Endothelial cell of umbilical vein (primary cell): ENCODE results near the gene KSR1. TPM values are rescaled to one million over a fixed set of nuclear protein-coding genes. Genes with fewer than 3 reads are reported as not detected.

Experiments used
- BruUV-seq: library from RNA; stranded (reverse); fragments of 400-500 nt; replicated peaks from 2 replicates; lab custom pipeline; 2021; lab: Mats Ljungman, UMichigan
- CTCF ChIA-PET: fragments of 300-600, 350-600 bp; sonication (Branson Sonifier 250); formaldehyde crosslinking; loops from one replicate; lab custom pipeline; 2021; ENCODE audit warnings: antibody characterized with exemption, inconsistent platforms; lab: Charles Lee
- POLR2A ChIA-PET: fragments of 300-600, 350-600 bp; sonication (Branson Sonifier 250); formaldehyde crosslinking; loops from one replicate; lab custom pipeline; 2021; ENCODE audit warnings: antibody characterized with exemption, inconsistent platforms; lab: Charles Lee
- DNase-seq: peaks from one replicate; pipeline ENCODE4 v3.0.0-alpha.2; 2011; ENCODE audit warnings: low read depth, low spot score
- FAIRE-seq: peaks from 2 replicates; lab custom pipeline; 2011; peaks lifted over from hg19 to GRCh38; lab: Jason Lieb, UNC
- H2AFZ ChIP-seq: 2 replicates; pipeline ENCODE4 v1.6.0; 2012; ENCODE audit warnings: low read depth, low read length, control low read depth, inconsistent platforms
- H3K27ac ChIP-seq: 2 replicates; pipeline ENCODE4 v1.5.1; 2011; ENCODE audit warnings: low read depth, mild to moderate bottlenecking, control low read depth, low read length, moderate library complexity; ENCODE audit not compliant: insufficient read depth
- H3K27me3 ChIP-seq, 2 experiments: 2 replicates each; pipeline versions ENCODE4 v1.6.0 to v1.6.1; 2011; ENCODE audit warnings: low read length in 2 of 2, mixed read lengths in 1 of 2; ENCODE audit not compliant: control insufficient read depth in 2 of 2, insufficient read depth in 2 of 2
- H3K36me3 ChIP-seq, 2 experiments: 2 replicates in 1 of 2; 3 replicates in 1 of 2; pipeline ENCODE4 v1.5.1; 2011; ENCODE audit warnings: low read length in 2 of 2, mild to moderate bottlenecking in 1 of 2, moderate library complexity in 1 of 2; ENCODE audit not compliant: control insufficient read depth in 2 of 2, insufficient read depth in 2 of 2; ENCODE audit errors: extremely low read depth in 1 of 2
- H3K4me1 ChIP-seq: 3 replicates; pipeline ENCODE4 v1.5.1; 2011; ENCODE audit warnings: mild to moderate bottlenecking, low read length; ENCODE audit not compliant: control insufficient read depth, insufficient read depth; ENCODE audit errors: extremely low read depth
- H3K4me2 ChIP-seq: 2 replicates; pipeline ENCODE4 v1.6.1; 2011; ENCODE audit warnings: low read length, control low read depth, mixed read lengths; ENCODE audit not compliant: insufficient read depth
- H3K4me3 ChIP-seq, 3 experiments: fragments of 200-600 bp in 1 of 3; sonication (generic), shearing (Covaris generic) in 1 of 3; replicated peaks in 1 of 3; 2 replicates each; pipeline ENCODE4 v1.5.1; 2011 to 2016; ENCODE audit warnings: control low read depth in 3 of 3, low read length in 3 of 3, mild to moderate bottlenecking in 2 of 3, inconsistent platforms in 1 of 3, low read depth in 1 of 3, moderate library complexity in 1 of 3; ENCODE audit not compliant: insufficient read depth in 1 of 3
- H3K79me2 ChIP-seq: 2 replicates; pipeline ENCODE4 v1.6.0; 2012; ENCODE audit warnings: low read length, inconsistent platforms; ENCODE audit not compliant: control insufficient read depth, insufficient read depth
- H3K9ac ChIP-seq: replicated peaks from 2 replicates; pipeline ENCODE3; 2011; ENCODE audit warnings: low read length, control low read depth; ENCODE audit not compliant: insufficient read depth; ENCODE audit errors: extremely low read depth
- H3K9me1 ChIP-seq: replicated peaks from 3 replicates; pipeline ENCODE4 v1.6.0; 2011; ENCODE audit warnings: mild to moderate bottlenecking, low read length; ENCODE audit not compliant: control insufficient read depth, insufficient read depth; ENCODE audit errors: extremely low read depth
- H3K9me3 ChIP-seq: replicated peaks from 2 replicates; pipeline ENCODE4 v1.5.1; 2012; ENCODE audit warnings: low read length, inconsistent platforms; ENCODE audit not compliant: control insufficient read depth, insufficient read depth
- H4K20me1 ChIP-seq: replicated peaks from 2 replicates; pipeline ENCODE3; 2011; ENCODE audit warnings: mild to moderate bottlenecking, low read length; ENCODE audit not compliant: control insufficient read depth, insufficient read depth; ENCODE audit errors: extremely low read depth
- CTCF ChIP-seq, 2 donors: IDR thresholded peaks; 1 replicate in 1 of 2; 2 replicates in 1 of 2; pipeline ENCODE4 v1.5.1; 2011; ENCODE audit warnings: low read length in 2 of 2, mild to moderate bottlenecking in 2 of 2, moderate library complexity in 2 of 2, control low read depth in 1 of 2, inconsistent platforms in 1 of 2, low read depth in 1 of 2; ENCODE audit not compliant: insufficient read depth in 1 of 2; ENCODE audit errors: extremely low read depth in 1 of 2
- EZH2 ChIP-seq: IDR thresholded peaks from 2 replicates; pipeline ENCODE4 v1.6.1; 2012; ENCODE audit warnings: borderline replicate concordance, low read depth, mild to moderate bottlenecking, moderate library complexity, low read length, inconsistent platforms; ENCODE audit not compliant: severe bottlenecking
- FOS ChIP-seq: IDR thresholded peaks from 2 replicates; pipeline ENCODE4 v1.6.1; 2011; ENCODE audit warnings: mild to moderate bottlenecking, low read length, moderate library complexity, borderline replicate concordance; ENCODE audit not compliant: insufficient read depth
- GATA2 ChIP-seq: IDR thresholded peaks from 2 replicates; pipeline ENCODE4 v1.7.0; 2011; ENCODE audit warnings: low read depth, mild to moderate bottlenecking, moderate library complexity, mixed read lengths, low read length; ENCODE audit not compliant: insufficient read length, insufficient read depth
- JUN ChIP-seq: IDR thresholded peaks from 2 replicates; pipeline ENCODE4 v1.6.1; 2011; ENCODE audit warnings: borderline replicate concordance, low read depth; ENCODE audit not compliant: insufficient read length, insufficient read depth
- MAX ChIP-seq: IDR thresholded peaks from 2 replicates; pipeline ENCODE4 v1.6.1; 2011; ENCODE audit not compliant: insufficient read depth, insufficient read length
- MYC ChIP-seq: IDR thresholded peaks from one replicate; pipeline ENCODE4 v1.6.1; 2011; ENCODE audit warnings: mild to moderate bottlenecking, low read depth, low read length
- POLR2A ChIP-seq: IDR thresholded peaks from 2 replicates; pipeline ENCODE4 v1.6.1; 2012; ENCODE audit warnings: low read depth, mild to moderate bottlenecking, control low read depth, low read length
- POLR2AphosphoS5 ChIP-seq: IDR thresholded peaks from 2 replicates; pipeline ENCODE4 v1.6.1; 2012; ENCODE audit warnings: low read depth, mild to moderate bottlenecking, control low read depth, low read length, moderate library complexity; ENCODE audit not compliant: insufficient read depth
- dilution Hi-C: fragments of 300-500 bp; cut with MboI; formaldehyde crosslinking; loops from one replicate; pipeline ENCODE4 v1.15.0; 2019; ENCODE audit warnings: low sequenced_read_pairs; ENCODE audit not compliant: extremely low pct_ligation_motif_present
- intact Hi-C: fragments of 100-400 bp; cut with micrococcal nuclease; formaldehyde crosslinking; loops from one replicate; pipeline ENCODE4 v1.10.0; 2022
- polyA plus RNA-seq, 4 experiments: library from polyadenylated mRNA; depleted of rRNA in 3 of 4; stranded (reverse) in 3 of 4; unstranded in 1 of 4; fragments of >200 nt; gene quantifications; 2 replicates each; pipeline versions ENCODE4 v1.2.1 to v1.2.3, GENCODE V29; 2011 to 2012; ENCODE audit warnings: missing spikeins in 1 of 4
- total RNA-seq: library from RNA; stranded (reverse); gene quantifications from 2 replicates; pipeline ENCODE4 v1.2.3, GENCODE V29; 2021

The KSR1 gene
- total and polyA plus RNA-seq, 2 donors (not counting 3 experiments of a cell fraction or from before 2014, with no cell fraction given) = 35.4 to 80.2 TPM

- no peaks in the 10 kb centered on the region for H3K79me2 ChIP-seq
- H2AFZ ChIP-seq = no peak overlapping the region
- H3K4me2 ChIP-seq = no peak overlapping the region
- no peaks in the 10 kb centered on the region for H3K27me3 ChIP-seq
- FAIRE-seq (no peak), DNase-seq (no peak)
- BruUV-seq = no TSS peak
- H3K27ac ChIP-seq = no peak overlapping the region
- no peak overlapping the region for H3K9ac ChIP-seq
- H3K36me3 ChIP-seq = no peaks in the 10 kb centered on the region
- H3K4me1 ChIP-seq = peaks cover 12% of the 10 kb centered on the region
- H4K20me1 ChIP-seq = no peaks in the 10 kb centered on the region
- intact Hi-C loops (no loop called here), dilution Hi-C loops (no loop called here)
- H3K9me1 ChIP-seq = no peaks in the 10 kb centered on the region
- peak overlapping the region in 1 of 3 experiments; percentile 8 for H3K4me3 ChIP-seq
- TF ChIP-seq JUN (no peak), POLR2A (no peak), POLR2AphosphoS5 (no peak), EZH2 (no peak), MYC (no peak), CTCF (IDR thresholded peaks at IDR 0.05; ENCODE audit: extremely low read depth in 1 of 2, insufficient read depth in 1 of 2, low read depth in 1 of 2, low read length in 2 of 2) (no peak), FOS (no peak), MAX (no peak), GATA2 (no peak)
- H3K9me3 ChIP-seq = no peaks in the 10 kb centered on the region
- CTCF ChIA-PET = interaction anchor here (1.2 to 2.2 kb wide), 4 partner anchors 18 to 277 kb away, joined by 3 to 8 read pairs (median 5); no protein-coding TSS in a partner anchor
- POLR2A ChIA-PET = no interaction called here
Observed at GRCh38 chr17:27631897-27632725, 175.9 kb downstream of the KSR1 start.
